Fibroblast of gingiva (primary cell): ENCODE data around the gene CGREF1.

Experiments used
- DNase-seq: peaks from one replicate; pipeline ENCODE4 v3.0.0-alpha.2; 2011; ENCODE audit warnings: low read depth

The CGREF1 gene

DNA sequence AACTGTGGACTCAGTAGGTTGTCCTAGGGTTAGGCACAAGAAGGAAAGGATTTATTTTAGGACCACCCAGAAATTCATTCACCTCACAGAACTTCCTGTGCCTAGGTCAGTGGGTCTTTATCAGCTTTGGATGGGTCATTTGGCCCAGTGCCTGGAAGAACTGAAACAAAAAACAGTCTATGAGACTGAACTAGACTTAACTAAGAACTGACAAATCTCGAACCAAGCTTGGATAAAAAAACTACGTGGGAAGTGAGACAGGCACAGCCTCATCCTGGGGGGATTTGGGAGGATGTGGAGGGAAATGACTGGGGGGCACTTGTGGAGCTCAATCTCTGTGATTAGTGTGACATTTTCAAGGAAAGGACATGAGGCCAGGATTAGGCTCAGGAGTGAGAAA is 45.1 kb downstream of the CGREF1 start:
- no peak for DNase-seq

DNA sequence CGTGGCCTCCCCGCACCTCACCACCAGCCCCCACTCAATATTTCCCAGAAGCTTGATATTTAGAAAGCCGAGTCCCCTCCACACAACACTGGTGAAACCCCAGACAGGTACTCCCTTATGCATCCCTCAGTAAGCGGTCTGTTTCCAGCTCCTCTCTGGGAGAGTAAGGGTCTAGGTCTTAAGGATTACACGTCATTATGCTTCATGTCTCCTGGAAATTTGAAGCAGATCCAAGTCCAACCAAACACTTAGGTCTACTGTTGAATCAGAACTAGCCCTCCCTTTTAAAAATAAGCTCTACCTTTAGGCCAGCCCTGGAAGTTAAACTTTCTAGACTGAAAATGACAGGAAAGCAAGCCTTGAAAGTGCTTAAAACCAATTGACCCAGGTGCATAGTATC is 46.0 kb downstream of the CGREF1 start:
- DNase-seq, result no peak

DNA sequence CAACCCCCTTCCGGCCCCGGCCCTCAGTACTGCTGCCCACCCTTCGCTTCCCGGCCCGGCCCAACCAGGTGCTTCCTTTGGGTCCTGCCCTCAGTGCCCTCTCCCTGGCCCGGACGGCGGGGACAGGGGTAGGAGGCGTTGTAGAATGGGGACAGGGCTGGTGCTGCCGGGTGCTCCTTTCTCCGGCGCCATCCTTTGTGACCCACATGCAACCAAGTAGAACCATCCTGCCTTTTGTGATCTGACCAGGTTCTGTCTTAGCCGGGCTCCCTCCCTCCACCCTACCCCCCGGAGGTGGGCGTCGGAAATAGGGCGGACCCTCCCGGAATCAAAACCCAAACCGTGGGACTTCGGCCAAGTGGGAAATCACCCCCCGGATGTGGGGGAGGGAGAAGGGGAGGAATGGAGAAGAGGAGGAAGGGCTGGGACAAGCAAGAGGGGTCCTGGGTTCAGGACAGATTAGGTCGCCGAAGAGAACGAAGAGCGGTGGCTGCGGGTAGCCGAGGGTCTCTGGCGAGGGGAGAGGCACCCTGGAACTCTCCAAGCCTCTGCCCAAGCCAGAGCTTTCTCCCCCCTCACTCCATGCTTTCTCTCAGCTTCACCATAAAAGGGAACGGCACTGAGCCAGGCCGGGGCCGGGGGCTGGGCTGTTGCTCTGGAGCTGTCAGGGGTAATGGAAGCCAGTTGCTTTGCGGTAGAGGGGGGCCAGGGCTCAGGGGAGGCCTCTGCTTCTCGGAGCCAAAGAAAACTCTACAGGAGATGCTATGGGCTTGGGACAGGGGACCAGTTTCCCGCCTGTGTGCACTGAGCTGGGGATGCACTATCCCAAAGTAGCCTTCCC is 46.7 kb downstream of the CGREF1 start:
- DNase-seq, result peak; percentile 20

DNA sequence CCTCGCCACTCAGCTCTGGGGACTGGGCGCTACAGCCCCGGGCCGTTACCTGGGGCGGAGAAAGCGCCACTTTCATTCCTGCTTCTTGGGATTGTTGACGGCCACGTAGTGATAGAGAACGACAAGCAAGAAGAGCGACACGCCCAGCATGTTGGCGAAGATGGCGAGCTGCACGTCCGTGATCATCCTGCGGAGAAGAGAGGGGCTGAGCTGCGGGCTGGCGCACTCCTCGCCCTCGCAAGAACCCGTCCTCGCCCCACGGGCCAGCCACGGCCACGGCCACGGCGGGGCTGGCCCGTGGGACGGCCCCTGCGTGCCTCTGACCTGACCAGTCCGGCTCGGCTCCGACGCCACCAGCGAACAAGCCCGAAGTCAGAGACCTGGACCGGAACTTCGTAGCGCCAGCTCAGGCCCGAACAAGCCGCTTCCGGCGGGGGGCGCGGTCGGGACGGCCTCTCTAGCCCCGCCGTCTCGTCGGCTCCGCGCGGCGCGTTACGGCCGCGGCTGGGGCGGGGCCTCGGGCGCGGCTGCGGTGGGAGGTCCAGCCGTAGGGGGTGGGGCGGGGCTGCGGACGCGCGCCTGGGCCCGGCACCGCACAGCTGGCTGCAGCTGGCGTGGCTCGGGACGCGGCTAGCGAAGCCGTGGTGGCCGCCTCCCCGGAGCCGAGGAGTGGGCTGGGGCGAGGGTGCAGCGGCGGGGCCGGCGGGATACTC is 47.5 kb downstream of the CGREF1 start, which contains the start of gene OST4:
Gene OST4 (minus strand): TSS at position 378 of the 713 bp plus-strand sequence.
- DNase-seq, result peak; percentile 92

- no peak for DNase-seq
Observed at GRCh38 chr2:27070653-27071276, 48.2 kb downstream of the CGREF1 start.

DNA sequence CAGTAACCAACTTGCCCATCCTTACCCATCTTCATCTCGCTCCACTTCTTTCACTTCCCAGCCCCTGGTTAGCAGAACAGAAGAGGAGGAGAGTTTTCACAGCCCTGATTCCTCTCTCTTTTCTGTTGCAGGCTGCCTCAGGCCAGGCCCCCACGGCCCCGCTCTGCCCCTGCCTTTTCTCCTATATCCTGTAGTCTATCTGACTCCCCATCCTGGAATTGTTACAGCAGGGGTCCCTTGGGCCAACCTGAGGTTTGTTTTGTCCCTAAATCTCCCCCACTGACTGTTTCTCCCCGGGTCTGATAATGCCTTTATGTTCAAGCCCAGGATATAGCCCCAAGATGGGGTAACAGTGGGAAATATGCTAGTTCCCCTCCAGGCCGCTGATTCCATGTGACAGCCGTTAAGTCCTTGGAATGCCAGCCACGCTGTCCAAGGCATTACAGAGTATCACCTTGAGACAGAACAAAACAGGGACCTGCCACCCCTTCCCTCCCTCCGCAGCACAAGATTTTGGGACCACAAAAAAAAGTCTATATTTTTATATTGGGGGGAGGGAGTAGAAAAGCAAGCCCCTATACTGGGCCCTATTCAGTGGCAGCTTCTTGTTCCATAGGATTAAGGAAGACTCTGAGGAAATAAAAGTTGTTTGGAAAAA is 48.8 kb downstream of the CGREF1 start:
- no peak for DNase-seq

- DNase-seq, result no peak
Observed at GRCh38 chr2:27069436-27069835, 49.5 kb downstream of the CGREF1 start.

DNA sequence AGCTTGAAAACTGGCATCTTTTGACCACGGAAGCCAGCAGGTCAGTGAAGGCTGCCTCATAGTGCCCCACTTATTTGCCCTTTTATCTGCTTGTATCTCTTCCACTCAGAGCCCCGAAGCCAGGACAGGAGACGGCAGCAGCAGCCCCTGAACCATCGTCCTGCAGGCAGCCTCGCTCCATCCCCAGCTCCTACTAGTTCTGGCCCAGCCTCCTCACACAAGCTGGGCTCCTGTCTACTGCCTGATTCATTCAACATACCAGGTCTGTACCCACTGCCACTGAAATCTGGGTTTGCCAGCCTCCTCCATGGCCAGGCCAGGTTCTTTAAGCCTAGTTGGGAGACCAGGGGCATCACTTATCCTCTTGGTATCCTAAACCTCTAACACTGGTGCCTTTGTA is 51.5 kb downstream of the CGREF1 start:
- DNase-seq, result no peak

- DNase-seq, result no peak
Observed at GRCh38 chr2:27065128-27065527, 53.8 kb downstream of the CGREF1 start.

GRCh38 chr2:27060323-27060722 is 58.6 kb downstream of the CGREF1 start:
- no peak for DNase-seq

GRCh38 chr2:27059141-27059820 is 59.6 kb downstream of the CGREF1 start:
- no peak for DNase-seq

DNA sequence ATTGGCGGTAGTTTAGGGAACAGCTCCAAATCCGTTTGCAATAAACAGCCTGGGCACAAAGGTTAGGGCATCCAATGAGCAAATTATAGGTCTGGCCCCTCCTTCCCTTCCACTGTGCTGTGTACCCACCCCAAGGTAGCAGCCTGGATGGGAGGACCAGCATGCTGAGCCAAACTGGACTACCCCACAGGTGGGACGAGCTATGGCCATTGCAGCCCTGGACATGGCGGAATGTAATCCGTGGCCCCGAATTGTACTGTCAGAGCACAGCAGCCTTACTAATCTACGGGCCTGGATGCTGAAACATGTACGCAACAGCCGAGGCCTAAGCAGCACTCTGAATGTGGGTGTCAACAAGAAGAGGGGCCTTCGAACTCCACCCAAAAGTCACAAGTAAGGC is 60.7 kb downstream of the CGREF1 start:
- no peak for DNase-seq

- DNase-seq, result no peak
Observed at GRCh38 chr2:27057184-27057583, 61.7 kb downstream of the CGREF1 start.

GRCh38 chr2:27054721-27055120 is 64.2 kb downstream of the CGREF1 start:
- no peak for DNase-seq

DNA sequence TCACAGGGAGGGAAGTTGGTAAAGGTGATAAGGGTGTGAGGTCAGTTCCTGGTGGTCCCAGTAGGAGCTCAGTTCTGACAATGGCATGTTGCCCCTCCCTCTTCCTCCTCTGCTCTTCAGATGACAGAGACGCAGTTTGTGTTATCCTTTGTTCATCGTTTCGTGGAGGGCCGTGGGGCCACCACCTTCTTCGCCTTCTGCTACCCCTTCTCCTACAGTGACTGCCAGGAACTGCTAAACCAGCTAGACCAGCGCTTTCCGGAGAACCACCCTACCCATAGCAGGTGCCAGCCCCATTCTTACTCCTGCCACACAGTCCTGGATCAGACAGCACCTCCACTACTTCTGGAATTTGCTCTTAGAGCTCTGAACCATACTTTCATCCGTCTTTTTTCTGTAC is 65.2 kb downstream of the CGREF1 start:
- DNase-seq, result no peak

GRCh38 chr2:27053321-27053720 is 65.6 kb downstream of the CGREF1 start:
- no peak for DNase-seq

DNA sequence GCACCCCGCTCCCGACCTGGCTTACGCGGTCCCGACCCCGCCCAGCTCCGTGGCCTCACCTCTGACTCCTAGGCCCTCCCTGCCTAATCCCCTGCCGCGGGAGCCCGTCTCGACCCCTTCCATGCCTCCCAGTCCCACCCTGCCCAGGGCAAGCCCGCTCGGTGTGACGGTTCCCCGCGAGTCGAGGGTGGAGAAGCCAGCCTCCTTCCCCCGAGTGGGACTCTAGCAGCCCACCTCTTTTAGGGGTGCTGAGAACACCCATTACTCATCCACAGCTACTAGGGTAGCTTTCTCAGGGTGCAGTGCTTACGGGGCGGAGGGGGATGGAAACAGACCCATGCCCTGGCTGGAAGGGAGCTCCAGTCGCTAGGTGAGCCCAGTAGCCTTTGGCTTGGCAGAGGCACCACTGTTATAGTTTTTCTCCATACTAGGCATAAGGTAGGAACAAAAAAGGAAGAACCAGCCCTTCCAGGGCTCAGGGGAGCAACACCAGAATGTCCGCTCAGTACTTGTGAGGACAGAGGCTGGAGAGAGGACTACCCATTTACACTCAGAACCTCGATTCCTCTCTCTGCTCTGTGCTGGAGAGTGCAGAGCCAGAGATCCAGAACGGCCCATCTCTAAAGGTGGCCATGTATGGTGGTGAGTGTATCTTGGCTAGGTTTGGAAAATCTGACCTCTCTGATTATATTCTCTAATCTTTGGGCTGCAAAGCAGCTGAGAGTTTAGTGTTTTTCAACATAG is 66.9 kb downstream of the CGREF1 start:
- no peak for DNase-seq

GRCh38 chr2:27050996-27051901 is 67.7 kb downstream of the CGREF1 start, which contains the start of gene AGBL5:
TSS of gene AGBL5 (plus strand) at chr2:27051668. CDS start at chr2:27052959, 1,291 bp downstream.
- DNase-seq, result peak; percentile 89
